GM19035 (cell line): ENCODE measurements around the gene APOE.
"Not testable (repeated sequence)": the region's sequence is repeated elsewhere in the genome, so short reads cannot be mapped to it uniquely, and the experiment has no call there.

Experiments used
- ATAC-seq: cut with Tn5 transposase; IDR thresholded peaks from one replicate; pipeline ENCODE4 v1.9.1; 2021; ENCODE audit not compliant: unreplicated experiment

Gene APOE

DNA sequence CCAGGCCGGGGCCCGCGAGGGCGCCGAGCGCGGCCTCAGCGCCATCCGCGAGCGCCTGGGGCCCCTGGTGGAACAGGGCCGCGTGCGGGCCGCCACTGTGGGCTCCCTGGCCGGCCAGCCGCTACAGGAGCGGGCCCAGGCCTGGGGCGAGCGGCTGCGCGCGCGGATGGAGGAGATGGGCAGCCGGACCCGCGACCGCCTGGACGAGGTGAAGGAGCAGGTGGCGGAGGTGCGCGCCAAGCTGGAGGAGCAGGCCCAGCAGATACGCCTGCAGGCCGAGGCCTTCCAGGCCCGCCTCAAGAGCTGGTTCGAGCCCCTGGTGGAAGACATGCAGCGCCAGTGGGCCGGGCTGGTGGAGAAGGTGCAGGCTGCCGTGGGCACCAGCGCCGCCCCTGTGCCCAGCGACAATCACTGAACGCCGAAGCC lies 3.3 kb downstream of the APOE start:
- ATAC-seq, result no peak

DNA sequence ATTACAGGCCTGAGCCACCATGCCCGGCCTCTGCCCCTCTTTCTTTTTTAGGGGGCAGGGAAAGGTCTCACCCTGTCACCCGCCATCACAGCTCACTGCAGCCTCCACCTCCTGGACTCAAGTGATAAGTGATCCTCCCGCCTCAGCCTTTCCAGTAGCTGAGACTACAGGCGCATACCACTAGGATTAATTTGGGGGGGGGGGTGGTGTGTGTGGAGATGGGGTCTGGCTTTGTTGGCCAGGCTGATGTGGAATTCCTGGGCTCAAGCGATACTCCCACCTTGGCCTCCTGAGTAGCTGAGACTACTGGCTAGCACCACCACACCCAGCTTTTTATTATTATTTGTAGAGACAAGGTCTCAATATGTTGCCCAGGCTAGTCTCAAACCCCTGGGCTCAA lies 4.2 kb downstream of the APOE start:
- ATAC-seq, result no peak

DNA sequence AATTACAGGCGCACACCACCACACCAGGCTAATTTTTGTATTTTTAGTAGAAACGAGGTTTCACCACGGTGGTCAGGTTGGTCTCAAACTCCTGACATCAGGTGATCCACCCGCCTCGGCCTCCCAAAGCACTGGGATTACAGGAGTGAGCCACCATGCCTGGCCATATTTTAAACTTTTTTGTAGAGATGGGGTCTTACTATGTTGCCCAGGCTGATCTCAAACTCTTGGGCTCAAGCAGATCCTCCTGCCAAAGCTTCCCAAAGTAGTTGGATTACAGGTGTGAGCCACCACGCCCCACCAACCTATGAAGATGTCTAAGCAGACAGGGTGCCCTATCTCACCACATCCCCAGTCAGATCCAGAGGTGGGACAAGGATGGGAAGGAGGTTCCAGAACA lies 6.3 kb downstream of the APOE start:
- not testable (repeated sequence) for ATAC-seq

DNA sequence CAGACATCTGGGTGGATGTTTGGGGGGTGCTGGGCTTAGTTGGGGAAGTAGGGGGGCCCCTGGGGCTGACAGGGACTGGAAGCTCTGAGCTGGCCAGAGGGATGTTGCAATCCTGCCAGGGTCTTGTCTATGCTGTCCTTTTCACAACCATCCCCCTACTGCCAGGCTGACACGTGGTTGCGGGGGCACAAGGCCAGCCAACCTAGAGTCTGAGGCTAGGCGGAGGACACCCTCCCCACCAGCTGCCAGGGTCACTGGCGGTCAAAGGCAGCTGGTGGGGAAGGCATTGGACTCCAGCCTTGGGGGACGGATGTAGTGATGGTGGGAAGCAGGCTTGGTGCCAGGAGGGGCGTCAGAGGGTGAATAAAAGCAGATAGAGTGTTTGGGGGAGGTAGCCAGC lies 7.3 kb downstream of the APOE start:
- ATAC-seq, result no peak

DNA sequence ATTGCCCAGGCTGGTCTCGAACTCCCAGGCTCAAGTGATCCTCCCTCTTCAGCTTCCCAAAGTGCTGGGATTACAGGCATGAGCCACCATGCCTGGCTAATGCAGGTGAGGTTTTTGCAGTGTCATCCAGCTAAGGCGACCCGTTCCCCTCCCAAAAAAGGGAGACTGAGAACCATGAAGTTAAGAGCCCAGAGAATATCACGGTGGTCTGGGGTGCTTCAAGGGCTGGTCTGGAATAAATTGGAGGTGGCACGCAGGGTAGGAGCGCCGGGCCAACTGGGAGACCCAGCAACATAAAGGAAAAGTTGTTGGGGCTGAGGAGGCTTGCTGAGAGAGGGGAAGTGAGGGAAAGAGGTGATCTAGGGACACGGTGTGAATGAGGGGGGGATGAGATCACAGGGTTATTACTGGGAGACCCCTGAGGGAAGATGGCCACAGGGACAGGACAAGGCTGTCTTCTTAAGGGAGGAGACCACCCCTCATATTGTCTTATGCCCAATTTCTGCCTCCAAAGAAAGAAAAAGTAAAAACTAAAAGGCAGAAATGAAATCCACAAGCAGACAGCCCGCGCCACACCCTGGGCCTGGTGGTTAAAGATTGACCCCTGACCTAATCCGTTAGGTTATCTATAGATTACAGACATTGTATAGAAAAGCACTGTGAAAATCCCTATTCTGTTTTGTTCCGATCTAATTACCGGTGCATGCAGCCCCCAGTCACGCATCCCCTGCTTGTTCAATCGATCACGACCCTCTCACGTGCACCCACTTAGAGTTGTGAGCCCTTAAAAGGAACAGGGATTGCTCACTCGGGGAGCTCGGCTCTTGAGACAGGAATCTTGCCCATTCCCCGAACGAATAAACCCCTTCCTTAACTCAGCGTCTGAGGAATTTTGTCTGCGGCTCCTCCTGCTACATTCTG lies 8.2 kb downstream of the APOE start:
- ATAC-seq, result not testable (repeated sequence)

DNA sequence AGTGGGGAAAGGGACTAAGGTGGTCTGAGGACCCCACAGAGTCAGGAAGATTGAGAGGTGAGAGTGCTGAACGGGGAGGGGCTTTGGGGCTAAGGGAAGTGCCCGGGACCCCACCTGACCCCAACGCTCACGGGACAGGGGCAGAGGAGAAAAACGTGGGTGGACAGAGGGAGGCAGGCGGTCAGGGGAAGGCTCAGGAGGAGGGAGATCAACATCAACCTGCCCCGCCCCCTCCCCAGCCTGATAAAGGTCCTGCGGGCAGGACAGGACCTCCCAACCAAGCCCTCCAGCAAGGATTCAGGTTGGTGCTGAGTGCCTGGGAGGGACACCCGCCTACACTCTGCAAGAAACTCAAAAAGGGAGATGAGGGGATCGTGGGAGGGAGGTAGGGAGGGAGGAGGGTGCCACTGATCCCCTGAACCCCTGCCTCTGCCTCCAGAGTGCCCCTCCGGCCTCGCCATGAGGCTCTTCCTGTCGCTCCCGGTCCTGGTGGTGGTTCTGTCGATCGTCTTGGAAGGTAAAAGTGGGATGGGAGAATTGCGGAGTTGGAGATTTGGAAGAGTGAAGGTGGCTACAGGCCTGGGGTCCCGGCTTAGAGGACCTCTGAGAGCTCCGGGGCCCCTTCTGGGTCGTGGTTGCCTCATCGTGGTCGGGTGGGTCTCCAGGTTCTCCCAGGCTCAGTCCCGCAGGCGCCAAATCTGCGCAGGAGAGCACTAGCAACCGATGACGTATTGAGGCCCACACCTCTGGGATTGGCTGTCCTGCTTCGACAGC lies 9.0 kb downstream of the APOE start, which contains the start of gene APOC1:
Gene APOC1 (plus strand): TSS at position 176 of the 774 bp plus-strand sequence. CDS start 284 bp downstream, at position 460.
- ATAC-seq, result peak; percentile 87

DNA sequence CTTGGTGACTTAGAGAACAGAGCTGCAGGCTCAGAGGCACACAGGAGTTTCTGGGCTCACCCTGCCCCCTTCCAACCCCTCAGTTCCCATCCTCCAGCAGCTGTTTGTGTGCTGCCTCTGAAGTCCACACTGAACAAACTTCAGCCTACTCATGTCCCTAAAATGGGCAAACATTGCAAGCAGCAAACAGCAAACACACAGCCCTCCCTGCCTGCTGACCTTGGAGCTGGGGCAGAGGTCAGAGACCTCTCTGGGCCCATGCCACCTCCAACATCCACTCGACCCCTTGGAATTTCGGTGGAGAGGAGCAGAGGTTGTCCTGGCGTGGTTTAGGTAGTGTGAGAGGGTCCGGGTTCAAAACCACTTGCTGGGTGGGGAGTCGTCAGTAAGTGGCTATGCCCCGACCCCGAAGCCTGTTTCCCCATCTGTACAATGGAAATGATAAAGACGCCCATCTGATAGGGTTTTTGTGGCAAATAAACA lies 18.7 kb downstream of the APOE start:
- ATAC-seq, result no peak

DNA sequence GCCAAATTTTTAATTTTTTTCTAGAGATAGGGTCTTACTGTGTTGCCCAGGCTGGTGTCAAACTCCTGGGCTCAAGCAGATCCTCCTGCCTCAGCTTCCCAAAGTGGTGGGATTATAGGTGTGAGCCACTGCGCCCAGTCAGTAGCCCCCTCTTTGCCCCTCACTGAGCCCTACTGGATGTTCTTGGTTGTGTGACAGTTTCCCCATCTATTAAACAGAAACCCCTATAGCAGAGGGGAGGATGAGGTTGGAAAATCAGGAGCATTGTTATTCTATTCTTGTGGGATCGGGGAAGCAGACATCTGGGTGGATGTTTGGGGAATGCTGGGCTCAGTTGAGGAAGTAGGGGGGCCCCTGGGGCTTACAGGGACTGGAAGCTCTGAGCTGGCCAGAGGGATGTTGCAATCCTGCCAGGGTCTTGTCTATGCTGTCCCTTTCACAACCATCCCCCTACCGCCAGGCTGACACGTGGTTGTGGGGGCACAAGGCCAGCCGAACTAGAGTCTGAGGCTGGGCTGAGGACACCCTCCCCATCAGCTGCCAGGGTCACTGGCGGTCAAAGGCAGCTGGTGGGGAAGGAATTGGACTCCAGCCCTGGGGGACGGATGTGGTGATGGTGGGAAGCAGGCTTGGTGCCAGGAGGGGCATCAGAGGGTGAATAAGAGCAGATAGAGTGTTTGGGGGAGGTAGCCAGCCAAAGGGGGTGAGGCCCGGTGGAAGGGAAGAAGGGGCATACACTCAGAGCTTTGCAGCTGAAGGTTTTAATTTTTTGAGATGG lies 19.7 kb downstream of the APOE start:
- ATAC-seq, result no peak

DNA sequence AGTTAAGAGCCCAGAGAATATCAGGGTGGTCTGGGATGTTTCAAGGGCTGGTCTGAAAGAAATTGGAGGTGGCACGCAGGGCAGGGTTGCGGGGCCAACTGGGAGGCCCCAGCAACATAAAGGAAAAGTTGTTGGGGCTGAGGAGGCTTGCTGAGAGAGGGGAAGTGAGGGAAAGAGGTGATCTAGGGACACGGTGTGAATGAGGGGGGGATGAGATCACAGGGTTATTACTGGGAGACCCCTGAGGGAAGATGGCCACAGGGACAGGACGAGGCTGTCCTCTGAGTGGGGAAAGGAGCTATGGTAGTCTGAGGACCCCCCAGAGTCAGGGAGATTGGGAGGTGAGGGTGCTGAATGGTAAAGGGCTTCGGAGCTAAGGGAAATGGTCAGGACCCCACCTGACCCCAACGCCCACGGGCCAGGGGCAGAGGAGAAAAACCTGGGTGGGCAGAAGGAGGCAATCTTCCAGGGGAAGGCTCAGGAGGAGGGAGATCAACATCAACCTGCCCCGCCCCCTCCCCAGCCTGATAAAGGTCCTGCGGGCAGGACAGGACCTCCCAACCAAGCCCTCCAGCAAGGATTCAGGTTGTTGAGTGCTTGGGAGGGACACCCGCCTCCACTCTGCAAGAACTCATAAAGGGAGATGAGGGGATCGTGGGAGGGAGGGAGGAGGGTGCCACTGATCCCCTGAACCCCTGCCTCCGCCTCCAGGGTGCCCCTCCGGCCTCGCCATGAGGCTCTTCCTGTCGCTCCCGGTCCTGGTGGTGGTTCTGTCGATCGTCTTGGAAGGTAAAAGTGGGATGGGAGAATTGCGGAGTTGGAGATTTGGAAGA lies 20.9 kb downstream of the APOE start:
- ATAC-seq, result not testable (repeated sequence)

DNA sequence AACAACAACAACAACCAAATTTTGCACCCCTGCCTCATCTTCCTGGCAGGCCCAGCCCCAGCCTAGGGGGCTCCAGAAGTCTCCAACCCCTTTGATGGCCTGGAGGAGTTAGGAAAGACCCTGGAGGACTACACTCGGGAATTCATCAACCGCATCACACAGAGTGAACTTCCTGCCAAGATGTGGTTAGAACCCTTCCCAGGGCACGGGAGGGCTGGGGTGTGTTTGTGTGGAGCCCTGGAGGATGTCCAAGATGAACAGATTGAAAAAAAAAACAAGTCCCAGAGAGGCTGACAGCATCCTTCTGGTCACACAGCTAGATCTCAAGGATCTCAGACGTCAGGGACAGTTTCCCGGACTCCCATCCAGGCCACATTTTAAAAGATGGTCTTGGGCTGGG lies 22.1 kb downstream of the APOE start:
- ATAC-seq, result no peak

DNA sequence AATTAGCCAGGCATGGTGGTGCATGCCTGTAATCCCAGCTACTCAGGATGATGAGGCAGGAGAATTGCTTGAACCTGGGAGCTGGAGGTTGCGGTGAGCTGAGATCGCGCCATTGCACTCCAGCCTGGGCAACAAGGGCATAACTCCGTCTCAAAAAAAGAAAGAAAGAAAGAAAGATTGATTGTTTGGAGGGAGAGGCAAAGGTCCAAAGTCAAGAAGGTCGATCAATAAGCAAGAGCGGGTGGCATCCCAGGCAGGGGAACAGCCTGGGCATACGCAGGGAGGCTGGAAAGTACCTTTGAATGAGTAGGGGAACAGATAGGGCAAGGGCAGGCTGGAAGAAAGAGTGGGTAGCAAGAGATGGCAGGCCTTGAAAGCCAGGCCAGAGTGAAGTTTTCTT lies 24.5 kb downstream of the APOE start:
- no peak for ATAC-seq

DNA sequence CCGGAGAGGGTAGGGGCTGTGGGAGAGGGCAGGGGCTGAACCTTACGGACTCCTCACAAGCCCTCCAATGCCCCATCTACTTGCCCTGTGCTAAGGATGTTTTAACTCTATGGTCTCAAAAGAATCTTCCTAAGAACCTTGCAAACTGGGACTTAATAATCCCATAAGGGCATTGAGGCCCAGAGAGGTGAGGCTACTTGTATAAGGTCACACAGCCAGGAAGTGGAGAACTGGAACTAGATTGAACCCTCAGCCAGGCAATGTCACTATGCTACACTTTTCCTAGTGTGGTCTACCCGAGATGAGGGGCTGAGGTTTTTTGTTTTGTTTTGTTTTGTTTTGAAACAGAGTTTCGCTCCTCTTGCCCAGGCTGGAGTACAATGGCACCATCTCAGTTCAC lies 25.9 kb downstream of the APOE start:
- no peak for ATAC-seq

DNA sequence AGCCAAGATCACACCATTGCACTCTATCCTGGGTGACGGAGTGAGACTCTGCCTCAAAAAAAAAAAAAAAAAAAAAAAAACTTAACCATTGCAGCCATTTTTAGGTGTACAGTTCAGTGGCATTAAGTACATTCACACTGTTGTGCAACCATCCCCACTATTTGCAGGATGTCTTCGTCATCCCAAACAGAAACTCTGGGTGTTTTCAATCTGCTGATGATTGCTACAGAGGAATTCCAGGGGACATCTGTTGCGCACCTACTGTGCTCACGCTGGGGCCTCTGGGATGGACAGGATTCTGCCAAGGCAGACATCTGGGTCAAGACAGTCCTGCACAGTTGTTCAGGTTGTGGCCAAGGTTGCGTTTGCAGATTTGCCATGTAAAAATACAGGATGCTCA lies 34.1 kb downstream of the APOE start:
- ATAC-seq, result no peak

DNA sequence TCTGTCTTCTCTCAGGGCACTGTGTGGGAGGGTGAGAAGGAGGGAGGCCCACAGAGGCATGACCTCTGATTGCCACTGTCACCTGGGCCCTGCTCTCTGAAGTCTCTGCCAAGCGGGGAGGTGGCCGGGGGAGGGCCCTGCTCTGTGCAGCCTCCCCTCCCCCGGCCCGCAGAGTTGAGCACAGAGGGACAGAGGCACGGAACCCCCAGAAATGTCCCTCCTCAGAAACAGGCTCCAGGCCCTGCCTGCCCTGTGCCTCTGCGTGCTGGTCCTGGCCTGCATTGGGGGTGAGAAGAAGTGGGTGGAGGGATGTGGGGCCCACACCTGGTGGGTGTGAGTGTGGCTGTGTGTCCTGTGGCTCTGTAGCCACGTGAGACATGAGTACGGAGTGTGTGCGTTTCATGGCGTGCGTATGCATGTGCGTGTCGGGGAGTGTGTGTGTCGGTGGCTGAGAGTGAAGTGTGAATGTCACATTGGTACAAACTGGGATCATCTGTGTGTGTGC lies 36.5 kb downstream of the APOE start, which contains the start of gene APOC4:
Gene APOC4 (plus strand): TSS at position 171 of the 505 bp plus-strand sequence. CDS start 41 bp downstream, at position 212.
- ATAC-seq, result no peak

DNA sequence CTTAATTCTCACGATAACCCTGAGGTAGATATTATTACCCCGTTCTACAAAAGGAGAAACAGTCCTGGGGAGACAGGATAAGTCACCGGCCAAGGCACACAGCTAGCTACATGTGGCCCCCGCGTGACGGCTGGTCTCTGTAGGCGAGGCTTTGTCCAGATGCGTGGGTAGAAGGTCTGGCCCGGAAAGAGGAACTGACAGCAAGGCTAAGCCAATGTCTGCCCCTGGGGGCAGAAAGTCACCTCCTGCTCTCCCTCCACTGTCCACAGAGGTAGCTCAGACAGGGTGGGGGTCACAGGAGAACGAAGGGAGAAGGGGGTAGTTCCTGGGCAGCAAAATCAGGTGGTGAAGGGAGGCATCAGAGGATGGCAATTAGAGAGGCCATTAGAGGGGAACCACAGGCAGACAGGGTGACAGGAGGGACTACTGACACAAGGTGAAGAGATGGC lies 38.2 kb downstream of the APOE start:
- ATAC-seq, result no peak

DNA sequence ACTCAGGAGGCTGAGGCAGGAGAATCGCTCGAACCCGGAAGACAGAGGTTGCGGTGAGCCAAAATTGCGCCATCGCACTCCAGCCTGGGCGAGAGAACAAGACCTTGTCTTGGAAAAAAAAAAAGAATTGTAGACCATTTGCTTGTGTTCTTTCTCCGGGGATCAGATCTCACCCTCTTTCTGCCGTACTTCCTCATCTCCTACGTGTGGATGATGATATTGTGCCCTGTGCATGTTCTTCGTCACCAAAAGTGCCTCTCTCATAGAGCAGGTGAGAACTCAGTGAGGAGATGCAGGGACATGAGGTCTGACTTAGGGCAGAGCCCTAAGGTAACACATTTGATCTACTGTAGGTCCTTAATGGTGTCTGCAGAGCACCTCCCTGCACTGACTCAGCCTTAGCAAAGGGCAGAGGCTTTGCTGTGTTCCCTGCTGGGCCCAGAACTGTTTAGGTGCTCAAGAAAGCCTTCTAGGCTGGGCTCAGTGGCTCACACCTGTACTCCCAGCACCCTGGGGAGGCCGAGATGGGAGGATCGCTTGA lies 41.5 kb downstream of the APOE start:
- no peak for ATAC-seq

DNA sequence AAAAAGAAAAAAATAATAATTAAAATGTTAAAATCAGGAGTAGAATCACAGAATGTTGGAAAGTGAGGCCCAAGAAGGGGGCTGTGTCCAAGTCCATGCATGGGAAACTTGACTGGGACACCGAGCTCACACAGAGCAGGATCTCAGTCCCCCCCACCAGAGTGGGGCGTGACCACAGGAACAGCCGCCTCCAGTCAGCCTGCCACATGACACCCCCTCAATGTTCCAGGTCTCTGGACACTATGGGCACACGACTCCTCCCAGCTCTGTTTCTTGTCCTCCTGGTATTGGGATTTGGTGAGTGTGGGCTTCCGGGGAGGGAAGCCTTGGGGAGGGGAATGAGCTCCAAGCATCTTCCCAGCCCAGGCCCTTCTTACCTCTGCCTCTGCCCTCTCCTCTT lies 42.6 kb downstream of the APOE start:
- ATAC-seq, result no peak

DNA sequence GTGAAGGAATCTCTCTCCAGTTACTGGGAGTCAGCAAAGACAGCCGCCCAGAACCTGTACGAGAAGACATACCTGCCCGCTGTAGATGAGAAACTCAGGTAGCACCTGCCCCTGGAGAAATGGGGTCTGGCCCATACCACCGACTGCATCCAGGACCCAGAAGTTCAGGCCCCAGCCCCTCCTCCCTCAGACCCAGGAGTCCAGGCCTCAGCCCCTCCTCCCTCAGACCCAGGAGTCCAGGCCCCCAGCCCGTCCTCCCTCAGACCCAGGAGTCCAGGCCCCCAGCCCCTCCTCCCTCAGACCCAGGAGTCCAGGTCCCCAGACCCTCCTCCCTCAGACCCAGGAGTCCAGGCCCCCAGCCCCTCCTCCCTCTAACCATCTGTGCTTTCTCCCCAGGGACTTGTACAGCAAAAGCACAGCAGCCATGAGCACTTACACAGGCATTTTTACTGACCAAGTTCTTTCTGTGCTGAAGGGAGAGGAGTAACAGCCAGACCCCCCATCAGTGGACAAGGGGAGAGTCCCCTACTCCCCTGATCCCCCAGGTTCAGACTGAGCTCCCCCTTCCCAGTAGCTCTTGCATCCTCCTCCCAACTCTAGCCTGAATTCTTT lies 43.3 kb downstream of the APOE start:
- no peak for ATAC-seq

DNA sequence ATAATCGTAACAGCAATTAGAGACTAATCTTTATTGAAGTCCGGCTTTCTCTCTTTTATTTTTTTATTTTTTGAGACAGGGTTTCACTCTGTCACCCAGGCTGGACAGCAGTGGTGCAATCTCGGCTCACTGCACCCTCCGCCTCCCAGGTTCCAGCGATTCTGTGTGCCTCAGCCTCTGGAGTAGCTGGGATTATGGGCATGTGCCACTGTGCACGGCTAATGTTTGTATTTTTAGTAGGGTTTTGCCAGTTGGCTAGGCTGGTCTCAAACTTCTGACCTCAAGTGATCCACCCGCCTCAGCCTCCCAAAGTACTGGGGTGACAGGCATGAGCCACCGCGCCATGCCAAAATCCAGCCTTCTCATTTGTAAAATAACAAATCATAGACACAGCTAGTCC lies 44.0 kb downstream of the APOE start:
- ATAC-seq, result no peak
